IPS-15b (cell line): Measurements from ENCODE around the gene NBPF10.
"Not testable (repeated sequence)": the region's sequence is repeated elsewhere in the genome, so short reads cannot be mapped to it uniquely, and the experiment has no call there.

ENCODE experiments used
- H3K27me3 ChIP-seq: one replicate; pipeline ENCODE4 v1.6.1; 2013; ENCODE audit warnings: low read length; ENCODE audit not compliant: control insufficient read depth, insufficient read depth
- H3K36me3 ChIP-seq: one replicate; pipeline ENCODE4 v1.6.1; 2013; ENCODE audit warnings: low read length; ENCODE audit not compliant: control insufficient read depth, insufficient read depth
- H3K4me1 ChIP-seq: one replicate; pipeline ENCODE4 v1.6.1; 2013; ENCODE audit warnings: mild to moderate bottlenecking, low read length; ENCODE audit not compliant: control insufficient read depth, insufficient read depth
- H3K4me3 ChIP-seq: one replicate; pipeline ENCODE4 v1.5.1; 2013; ENCODE audit warnings: low read depth, low read length
- H3K9ac ChIP-seq: one replicate; pipeline ENCODE4 v1.6.1; 2013; ENCODE audit warnings: low read depth, mild to moderate bottlenecking, low read length
- H3K9me3 ChIP-seq: one replicate; pipeline ENCODE4 v1.6.1; 2013; ENCODE audit warnings: mild to moderate bottlenecking, low read length; ENCODE audit not compliant: control insufficient read depth, insufficient read depth

Gene NBPF10

GRCh38 chr1:146144465-146144864, at the start of gene NBPF10:
Gene NBPF10, minus strand, starts transcription at chr1:146144804. Its CDS starts 35 bp downstream, at chr1:146144769.
- H3K36me3 ChIP-seq, H3K27me3 ChIP-seq, H3K4me3 ChIP-seq, H3K4me1 ChIP-seq, H3K9me3 ChIP-seq, H3K9ac ChIP-seq: not testable (repeated sequence)

DNA sequence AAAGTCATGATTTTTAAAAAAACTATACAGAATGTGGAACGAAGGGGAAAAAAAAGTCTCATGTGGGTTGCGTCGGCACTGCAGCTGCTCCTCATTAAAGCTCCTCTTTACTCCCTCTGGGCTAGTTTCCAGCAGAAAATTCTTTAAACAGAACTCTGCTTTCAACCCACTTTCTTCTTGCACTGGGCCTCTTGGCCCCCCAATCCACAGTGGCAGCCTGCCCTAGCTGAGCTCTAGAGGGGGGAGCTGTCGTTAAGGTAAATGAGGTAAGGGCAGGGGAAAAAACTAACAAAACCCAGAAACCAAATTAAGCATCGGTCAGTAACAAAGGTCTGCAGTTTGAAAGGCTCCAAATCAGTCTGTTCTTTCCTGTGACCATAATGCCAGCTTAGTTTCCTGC, 29.9 kb upstream of the NBPF10 start:
- H3K9ac ChIP-seq, H3K36me3 ChIP-seq, H3K4me3 ChIP-seq, H3K27me3 ChIP-seq, H3K9me3 ChIP-seq, H3K4me1 ChIP-seq: not testable (repeated sequence)

- H3K4me1 ChIP-seq, H3K9ac ChIP-seq, H3K9me3 ChIP-seq, H3K4me3 ChIP-seq, H3K27me3 ChIP-seq, H3K36me3 ChIP-seq: not testable (repeated sequence)
These were observed 23.1 kb upstream of the NBPF10 start for GRCh38 chr1:146167740-146168139.

DNA sequence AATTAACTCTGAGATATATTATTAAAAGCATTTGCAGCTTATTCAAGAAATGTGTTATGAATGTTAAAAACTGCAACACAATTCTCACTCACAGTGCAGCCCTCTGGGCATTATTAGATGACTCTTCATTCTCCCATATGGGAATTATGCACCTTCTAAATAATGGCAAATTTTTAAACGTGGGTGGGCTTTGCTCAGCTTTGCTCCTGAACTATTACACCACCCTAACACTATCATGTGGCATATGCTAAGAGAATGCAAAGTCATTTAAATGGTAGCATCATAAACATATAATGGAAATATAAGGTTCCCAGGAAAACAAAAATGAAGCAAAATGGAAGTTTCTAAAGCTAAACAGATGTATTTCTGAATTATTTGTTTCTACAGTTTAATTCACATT, 22.7 kb upstream of the NBPF10 start:
- H3K36me3 ChIP-seq, H3K9me3 ChIP-seq, H3K27me3 ChIP-seq, H3K9ac ChIP-seq, H3K4me3 ChIP-seq, H3K4me1 ChIP-seq: not testable (repeated sequence)
